CD4-positive, alpha-beta T cell (primary cell): ENCODE measurements around the gene MRPL36. TPM values are rescaled to one million over a fixed set of nuclear protein-coding genes. Genes with fewer than 3 reads are reported as not detected.
A peak's percentile ranks its signal among the peaks of the same experiment; 100 is the strongest.

ENCODE experiments used
- ATAC-seq: fragments of 200-7000 bp; cut with Tn5 transposase; one replicate; pipeline ENCODE4 v1.10.0; 2022; ENCODE audit warnings: mild to moderate bottlenecking; ENCODE audit not compliant: poor library complexity
- CTCF ChIA-PET: fragments of 350-600 bp; sonication (Branson Sonifier 250); formaldehyde crosslinking; loops from one replicate; lab custom pipeline; 2021; ENCODE audit warnings: antibody characterized with exemption, inconsistent platforms; lab: Charles Lee
- POLR2A ChIA-PET: fragments of 350-600 bp; sonication (Branson Sonifier 250); formaldehyde crosslinking; loops from one replicate; lab custom pipeline; 2021; ENCODE audit warnings: antibody characterized with exemption, inconsistent platforms; lab: Charles Lee
- DNase-seq, 14 experiments: peaks; one replicate each; pipeline ENCODE4 v3.0.0-alpha.2; 2013 to 2020; ENCODE audit warnings: mixed read lengths in 2 of 14
- H3K27ac ChIP-seq, 2 donors: one replicate each; pipeline versions ENCODE4 v1.5.1 to v1.7.0; 2013; ENCODE audit warnings: low read length in 2 of 2, low read depth in 1 of 2, mild to moderate bottlenecking in 1 of 2
- H3K27me3 ChIP-seq, 2 experiments: 1 replicate in 1 of 2; 2 replicates in 1 of 2; pipeline versions ENCODE4 v1.6.1 to v1.7.0; 2013; ENCODE audit warnings: low read length in 2 of 2, control low read depth in 1 of 2, mild to moderate bottlenecking in 1 of 2, moderate library complexity in 1 of 2; ENCODE audit not compliant: insufficient read depth in 2 of 2, control insufficient read depth in 1 of 2
- H3K36me3 ChIP-seq: one replicate; pipeline ENCODE4 v1.6.1; 2013; ENCODE audit warnings: low read length, control low read depth; ENCODE audit not compliant: insufficient read depth
- H3K4me1 ChIP-seq: one replicate; pipeline ENCODE4 v1.6.1; 2013; ENCODE audit warnings: low read length, control low read depth; ENCODE audit not compliant: insufficient read depth
- H3K4me3 ChIP-seq: one replicate; pipeline ENCODE4 v1.5.1; 2013; ENCODE audit warnings: mild to moderate bottlenecking, low read length, moderate library complexity
- H3K9me3 ChIP-seq, 2 experiments: 1 replicate in 1 of 2; 2 replicates in 1 of 2; pipeline versions ENCODE4 v1.6.1 to v1.7.0; 2013; ENCODE audit warnings: low read length in 2 of 2, mild to moderate bottlenecking in 2 of 2, control low read depth in 1 of 2, moderate library complexity in 1 of 2; ENCODE audit not compliant: control insufficient read depth in 1 of 2, insufficient read depth in 1 of 2
- H3K27ac Mint-ChIP-seq: one replicate; pipeline ENCODE4 v1.8.0; 2020; ENCODE audit warnings: mixed read lengths
- H3K27me3 Mint-ChIP-seq: one replicate; pipeline ENCODE4 v1.8.0; 2021; ENCODE audit warnings: mixed read lengths
- H3K36me3 Mint-ChIP-seq: one replicate; pipeline ENCODE4 v1.8.0; 2021; ENCODE audit warnings: low read depth, mixed read lengths
- H3K4me1 Mint-ChIP-seq: one replicate; pipeline ENCODE4 v1.8.0; 2021; ENCODE audit warnings: low read depth, mixed read lengths
- H3K4me3 Mint-ChIP-seq: one replicate; pipeline ENCODE4 v1.8.0; 2020; ENCODE audit warnings: mild to moderate bottlenecking, mixed read lengths
- H3K9me3 Mint-ChIP-seq: one replicate; pipeline ENCODE4 v1.8.0; 2020; ENCODE audit warnings: mixed read lengths
- intact Hi-C, 2 experiments: fragments of 100-400 bp; cut with DNase I in 1 of 2; cut with micrococcal nuclease in 1 of 2; formaldehyde crosslinking; loops; one replicate each; pipeline versions ENCODE4 v1.15.1 to v1.9.0; 2023 to 2025; cut with DNase I, micrococcal nuclease
- total RNA-seq, 174 experiments: library from RNA in 2 of 174; stranded (reverse) in 2 of 174; gene quantifications; one replicate each; pipeline ENCODE4 v1.2.3 and lab custom pipeline; 2021 to 2026
- TF ChIP-seq, protein P1 (sequence below): fragments of 200-600 bp; IDR thresholded peaks from one replicate; pipeline ENCODE4 v1.8.0; 2022; ENCODE audit warnings: antibody characterized with exemption, mild to moderate bottlenecking

Gene MRPL36
- total RNA-seq, 2 experiments from 2014 or later, result 14.3 to 18.2 TPM

DNA sequence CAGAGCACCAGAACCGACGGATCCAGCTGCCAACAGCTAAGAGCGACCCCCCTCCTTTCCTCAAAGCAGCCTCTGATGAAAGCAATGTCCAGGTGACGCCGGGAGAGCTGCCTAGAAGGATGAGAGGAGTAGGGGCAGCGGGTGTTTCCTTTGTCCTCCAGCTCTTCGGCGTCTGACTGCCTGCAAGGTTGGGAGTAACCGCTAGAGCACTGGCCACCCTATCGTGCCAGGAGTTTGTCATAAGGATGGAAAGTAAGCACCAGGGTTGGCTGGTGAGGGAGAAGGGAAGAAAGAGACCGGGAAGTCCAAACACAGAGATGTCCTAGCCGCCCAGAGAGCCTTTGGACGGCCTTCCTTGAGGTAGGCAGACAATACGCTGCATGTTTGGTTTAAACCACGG is 10.8 kb downstream of the MRPL36 start:
- H3K27ac Mint-ChIP-seq, result no peak overlapping the region
- H3K36me3 ChIP-seq, result no peaks in the 10 kb centered on the region
- no peak overlapping the region for H3K4me3 ChIP-seq
- H3K4me3 Mint-ChIP-seq, result no peak overlapping the region
- no peaks in the 10 kb centered on the region for H3K9me3 Mint-ChIP-seq
- H3K4me1 Mint-ChIP-seq, result peaks cover 40% of the 10 kb centered on the region
- no peaks in the 10 kb centered on the region for H3K9me3 ChIP-seq
- DNase-seq (peak in 1 of 14 experiments; percentile 32), ATAC-seq (no peak)
- no peak overlapping the region for H3K27ac ChIP-seq
- ChIA-PET CTCF (no interaction called here), POLR2A (no interaction called here)
- no peaks in the 10 kb centered on the region for H3K27me3 ChIP-seq
- intact Hi-C loops, result no loop called here
- peaks cover 43% of the 10 kb centered on the region for H3K4me1 ChIP-seq
- no peaks in the 10 kb centered on the region for H3K27me3 Mint-ChIP-seq
- TF ChIP-seq, protein P1, sequence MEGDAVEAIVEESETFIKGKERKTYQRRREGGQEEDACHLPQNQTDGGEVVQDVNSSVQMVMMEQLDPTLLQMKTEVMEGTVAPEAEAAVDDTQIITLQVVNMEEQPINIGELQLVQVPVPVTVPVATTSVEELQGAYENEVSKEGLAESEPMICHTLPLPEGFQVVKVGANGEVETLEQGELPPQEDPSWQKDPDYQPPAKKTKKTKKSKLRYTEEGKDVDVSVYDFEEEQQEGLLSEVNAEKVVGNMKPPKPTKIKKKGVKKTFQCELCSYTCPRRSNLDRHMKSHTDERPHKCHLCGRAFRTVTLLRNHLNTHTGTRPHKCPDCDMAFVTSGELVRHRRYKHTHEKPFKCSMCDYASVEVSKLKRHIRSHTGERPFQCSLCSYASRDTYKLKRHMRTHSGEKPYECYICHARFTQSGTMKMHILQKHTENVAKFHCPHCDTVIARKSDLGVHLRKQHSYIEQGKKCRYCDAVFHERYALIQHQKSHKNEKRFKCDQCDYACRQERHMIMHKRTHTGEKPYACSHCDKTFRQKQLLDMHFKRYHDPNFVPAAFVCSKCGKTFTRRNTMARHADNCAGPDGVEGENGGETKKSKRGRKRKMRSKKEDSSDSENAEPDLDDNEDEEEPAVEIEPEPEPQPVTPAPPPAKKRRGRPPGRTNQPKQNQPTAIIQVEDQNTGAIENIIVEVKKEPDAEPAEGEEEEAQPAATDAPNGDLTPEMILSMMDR, result no peak
- peaks cover 5% of the 10 kb centered on the region for H3K36me3 Mint-ChIP-seq

- CTCF ChIA-PET, result no interaction called here
These were observed 11.4 kb downstream of the MRPL36 start for GRCh38 chr5:1788200-1788599.

DNA sequence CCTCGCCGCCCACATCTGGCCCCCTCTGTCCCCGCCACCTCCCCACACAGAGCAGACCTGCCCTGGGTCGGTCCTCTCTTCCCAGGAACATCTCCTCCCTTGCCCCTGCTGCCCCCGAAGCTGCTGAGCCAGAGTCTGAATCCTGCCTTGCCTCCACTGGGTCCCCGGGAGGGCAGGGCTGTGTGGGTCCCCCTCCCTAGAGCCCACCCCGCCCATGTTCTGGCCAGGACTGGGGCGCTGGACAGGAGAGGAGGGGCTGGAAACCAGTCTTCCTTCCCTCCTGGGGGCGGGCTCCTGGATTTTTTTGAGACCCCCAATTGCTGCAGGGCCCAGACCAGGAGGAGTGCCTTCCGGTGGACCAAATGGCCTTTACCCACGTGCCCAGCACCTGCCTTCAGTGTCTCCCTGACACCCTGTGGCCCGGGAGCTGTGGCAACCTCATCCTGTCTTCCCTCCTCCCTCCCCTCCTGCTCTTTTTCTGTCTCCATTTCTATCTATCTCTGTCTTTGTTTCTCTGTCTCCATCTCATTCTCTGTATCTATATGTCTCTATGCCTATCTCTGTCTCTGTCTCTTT is 12.1 kb downstream of the MRPL36 start:
- Mint-ChIP-seq H3K36me3 (no peaks in the 10 kb centered on the region), H3K4me1 (peaks cover 28% of the 10 kb centered on the region), H3K27me3 (no peaks in the 10 kb centered on the region), H3K4me3 (no peak overlapping the region), H3K27ac (no peak overlapping the region), H3K9me3 (no peaks in the 10 kb centered on the region)
- ChIA-PET CTCF (no interaction called here), POLR2A (no interaction called here)
- no peak for DNase-seq
- peaks cover 30% of the 10 kb centered on the region for H3K4me1 ChIP-seq
- TF ChIP-seq, protein P1, result no peak
- no peaks in the 10 kb centered on the region for H3K36me3 ChIP-seq
- H3K27ac ChIP-seq, result no peak overlapping the region
- H3K9me3 ChIP-seq, result no peaks in the 10 kb centered on the region
- no peak for ATAC-seq
- intact Hi-C loops, result no loop called here
- H3K4me3 ChIP-seq, result no peak overlapping the region
- H3K27me3 ChIP-seq, result no peaks in the 10 kb centered on the region

More at GRCh38 chr5:1788200-1788599, 11.4 kb downstream of the MRPL36 start:
- intact Hi-C loops, result no loop called here
- Mint-ChIP-seq H3K4me3 (no peak overlapping the region), H3K27me3 (no peaks in the 10 kb centered on the region), H3K9me3 (no peaks in the 10 kb centered on the region), H3K27ac (no peak overlapping the region), H3K4me1 (peaks cover 34% of the 10 kb centered on the region), H3K36me3 (peaks cover 5% of the 10 kb centered on the region)
- Histone ChIP-seq H3K4me1 (peaks cover 37% of the 10 kb centered on the region), H3K27ac (no peak overlapping the region), H3K36me3 (no peaks in the 10 kb centered on the region), H3K27me3 (no peaks in the 10 kb centered on the region), H3K9me3 (no peaks in the 10 kb centered on the region), H3K4me3 (no peak overlapping the region)
- TF ChIP-seq, protein P1, result no peak
- DNase-seq (peak in 1 of 14 experiments; percentile 24), ATAC-seq (no peak)
- POLR2A ChIA-PET, result no interaction called here
